DND-41 (cell line): Measurements from ENCODE around the gene NBEAL2.
A peak's percentile ranks its signal among the peaks of the same experiment; 100 is the strongest.

ENCODE experiments used
- ATAC-seq: fragments of 200-7000 bp; cut with Tn5 transposase; 3 replicates; pipeline ENCODE4 v1.9.1; 2021; ENCODE audit warnings: low read depth; ENCODE audit not compliant: insufficient read depth
- DNase-seq: peaks from one replicate; pipeline ENCODE4 v3.0.0-alpha.2; 2020
- H2AFZ ChIP-seq: 2 replicates; pipeline ENCODE4 v1.6.0; 2012; ENCODE audit warnings: low read depth, low read length
- H3K27ac ChIP-seq: 2 replicates; pipeline ENCODE4 v1.5.1; 2012; ENCODE audit warnings: low read length, inconsistent platforms
- H3K27me3 ChIP-seq: fragments of 200-600 bp; sonication (generic); 2 replicates; pipeline ENCODE4 v1.6.0; 2012; ENCODE audit warnings: low read length, mild to moderate bottlenecking, inconsistent platforms; ENCODE audit not compliant: insufficient read depth, poor library complexity
- H3K36me3 ChIP-seq: 2 replicates; pipeline ENCODE4 v1.5.1; 2012; ENCODE audit warnings: low read length, inconsistent platforms; ENCODE audit not compliant: insufficient read depth
- H3K4me1 ChIP-seq: 2 replicates; pipeline ENCODE4 v1.5.1; 2012; ENCODE audit warnings: mild to moderate bottlenecking, low read length; ENCODE audit not compliant: insufficient read depth
- H3K4me2 ChIP-seq: 2 replicates; pipeline ENCODE4 v1.6.0; 2012; ENCODE audit warnings: mild to moderate bottlenecking, moderate library complexity, low read length, inconsistent platforms; ENCODE audit not compliant: insufficient read depth
- H3K4me3 ChIP-seq, 2 experiments: fragments of 200-600 bp in 1 of 2; shearing (Covaris generic) in 1 of 2; 2 replicates each; pipeline ENCODE4 v1.5.1; 2012 to 2016; ENCODE audit warnings: inconsistent platforms in 2 of 2, low read length in 2 of 2, mild to moderate bottlenecking in 2 of 2, low read depth in 1 of 2, moderate library complexity in 1 of 2
- H3K79me2 ChIP-seq: 2 replicates; pipeline ENCODE4 v1.6.0; 2012; ENCODE audit warnings: low read length, inconsistent platforms; ENCODE audit not compliant: insufficient read depth
- H3K9ac ChIP-seq: 2 replicates; pipeline ENCODE4 v1.6.0; 2012; ENCODE audit warnings: low read depth, mild to moderate bottlenecking, inconsistent platforms, low read length, moderate library complexity
- H3K9me3 ChIP-seq: 2 replicates; pipeline ENCODE4 v1.5.1; 2012; ENCODE audit warnings: low read length, moderate library complexity, mild to moderate bottlenecking, inconsistent platforms; ENCODE audit not compliant: insufficient read depth, severe bottlenecking
- H4K20me1 ChIP-seq: 2 replicates; pipeline ENCODE4 v1.6.0; 2012; ENCODE audit warnings: low read length; ENCODE audit not compliant: insufficient read depth
- EZH2 ChIP-seq: IDR thresholded peaks from 3 replicates; pipeline ENCODE4 v1.6.1; 2012; ENCODE audit warnings: borderline replicate concordance, low read depth, mild to moderate bottlenecking, moderate library complexity, low read length, inconsistent platforms; ENCODE audit not compliant: severe bottlenecking
- TF ChIP-seq, protein P1 (sequence below): IDR thresholded peaks from 2 replicates; pipeline ENCODE4 v1.5.1; 2012; ENCODE audit warnings: borderline replicate concordance, low read length, moderate library complexity, mild to moderate bottlenecking; ENCODE audit not compliant: poor library complexity, severe bottlenecking; ENCODE audit errors: extremely low read depth

Gene NBEAL2

DNA sequence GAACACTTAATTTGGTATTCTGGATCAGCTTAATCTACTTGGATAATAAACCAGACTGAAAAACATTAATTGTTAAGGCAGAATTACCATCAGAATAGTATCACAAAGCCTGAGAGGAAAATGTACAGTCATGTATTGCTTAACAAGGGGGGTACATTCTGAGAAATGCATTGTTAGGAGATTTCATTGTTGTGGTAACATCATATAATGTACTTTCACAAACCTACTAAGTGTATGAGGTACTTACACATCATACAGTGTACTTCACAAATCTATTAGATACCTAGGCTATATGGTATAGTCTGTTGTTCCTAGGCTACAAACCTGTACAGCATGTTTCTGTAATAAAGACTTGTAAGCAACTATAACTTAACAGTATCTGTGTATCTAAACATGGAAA, 68.2 kb downstream of the NBEAL2 start:
- H3K27ac ChIP-seq: no peak overlapping the region
- no peak overlapping the region for H3K4me2 ChIP-seq
- peaks cover 19% of the 10 kb centered on the region for H3K79me2 ChIP-seq
- no peaks in the 10 kb centered on the region for H3K4me1 ChIP-seq
- H2AFZ ChIP-seq: no peak overlapping the region
- TF ChIP-seq EZH2: no peak
- TF ChIP-seq, protein P1, sequence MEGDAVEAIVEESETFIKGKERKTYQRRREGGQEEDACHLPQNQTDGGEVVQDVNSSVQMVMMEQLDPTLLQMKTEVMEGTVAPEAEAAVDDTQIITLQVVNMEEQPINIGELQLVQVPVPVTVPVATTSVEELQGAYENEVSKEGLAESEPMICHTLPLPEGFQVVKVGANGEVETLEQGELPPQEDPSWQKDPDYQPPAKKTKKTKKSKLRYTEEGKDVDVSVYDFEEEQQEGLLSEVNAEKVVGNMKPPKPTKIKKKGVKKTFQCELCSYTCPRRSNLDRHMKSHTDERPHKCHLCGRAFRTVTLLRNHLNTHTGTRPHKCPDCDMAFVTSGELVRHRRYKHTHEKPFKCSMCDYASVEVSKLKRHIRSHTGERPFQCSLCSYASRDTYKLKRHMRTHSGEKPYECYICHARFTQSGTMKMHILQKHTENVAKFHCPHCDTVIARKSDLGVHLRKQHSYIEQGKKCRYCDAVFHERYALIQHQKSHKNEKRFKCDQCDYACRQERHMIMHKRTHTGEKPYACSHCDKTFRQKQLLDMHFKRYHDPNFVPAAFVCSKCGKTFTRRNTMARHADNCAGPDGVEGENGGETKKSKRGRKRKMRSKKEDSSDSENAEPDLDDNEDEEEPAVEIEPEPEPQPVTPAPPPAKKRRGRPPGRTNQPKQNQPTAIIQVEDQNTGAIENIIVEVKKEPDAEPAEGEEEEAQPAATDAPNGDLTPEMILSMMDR: no peak
- peaks cover 49% of the 10 kb centered on the region for H3K36me3 ChIP-seq
- H3K9ac ChIP-seq: no peak overlapping the region
- no peak overlapping the region for H3K4me3 ChIP-seq
- H4K20me1 ChIP-seq: no peaks in the 10 kb centered on the region
- no peak for DNase-seq
- no peaks in the 10 kb centered on the region for H3K9me3 ChIP-seq
- H3K27me3 ChIP-seq: no peaks in the 10 kb centered on the region
- ATAC-seq: no peak

GRCh38 chr3:47054412-47054811, 74.9 kb downstream of the NBEAL2 start:
- TF ChIP-seq EZH2: no peak
- TF ChIP-seq, protein P1: no peak
- no peaks in the 10 kb centered on the region for H3K9me3 ChIP-seq
- peaks cover 11% of the 10 kb centered on the region for H4K20me1 ChIP-seq
- H3K79me2 ChIP-seq: peaks cover 48% of the 10 kb centered on the region
- no peak overlapping the region for H3K9ac ChIP-seq
- H2AFZ ChIP-seq: no peak overlapping the region
- no peak overlapping the region for H3K27ac ChIP-seq
- H3K27me3 ChIP-seq: no peaks in the 10 kb centered on the region
- no peak overlapping the region for H3K4me3 ChIP-seq
- ATAC-seq (no peak), DNase-seq (no peak)
- peaks cover 53% of the 10 kb centered on the region for H3K36me3 ChIP-seq
- no peaks in the 10 kb centered on the region for H3K4me1 ChIP-seq
- H3K4me2 ChIP-seq: no peak overlapping the region

- Histone ChIP-seq H3K9me3 (no peaks in the 10 kb centered on the region), H3K4me3 (no peak overlapping the region), H3K36me3 (peaks cover 61% of the 10 kb centered on the region), H3K4me2 (no peak overlapping the region), H3K4me1 (no peaks in the 10 kb centered on the region), H3K9ac (no peak overlapping the region), H3K27ac (no peak overlapping the region), H3K79me2 (peaks cover 45% of the 10 kb centered on the region), H2AFZ (no peak overlapping the region), H3K27me3 (no peaks in the 10 kb centered on the region), H4K20me1 (peaks cover 14% of the 10 kb centered on the region)
- no peak for ATAC-seq
- no peak for DNase-seq
- TF ChIP-seq, protein P1: no peak
- no peak for TF ChIP-seq EZH2
These were observed 77.2 kb downstream of the NBEAL2 start for GRCh38 chr3:47056705-47057104.

DNA sequence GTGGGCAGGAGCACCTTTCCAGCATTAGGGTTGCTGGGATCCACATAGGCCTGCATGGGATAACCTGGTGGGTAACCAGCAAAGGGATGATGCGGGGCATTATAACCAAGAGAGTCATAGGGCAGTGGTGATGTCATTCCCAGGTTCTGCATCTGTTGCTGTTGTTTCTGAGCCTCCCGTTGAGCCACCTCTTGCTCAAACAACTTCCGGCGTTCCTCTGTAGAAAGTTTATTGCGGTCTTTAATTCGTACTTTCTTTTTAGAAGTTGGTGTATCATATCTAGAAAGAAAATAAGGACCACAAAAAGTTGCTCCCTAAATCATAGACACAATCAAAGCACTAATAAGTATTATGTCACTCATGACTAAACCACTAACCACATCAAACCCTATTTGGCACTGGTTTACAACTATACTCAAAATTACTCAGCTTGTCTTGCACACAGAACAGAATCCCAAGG, 77.8 kb downstream of the NBEAL2 start:
- Histone ChIP-seq H2AFZ (no peak overlapping the region), H3K9me3 (no peaks in the 10 kb centered on the region), H3K4me2 (no peak overlapping the region), H3K9ac (no peak overlapping the region), H3K36me3 (peaks cover 59% of the 10 kb centered on the region), H3K27me3 (no peaks in the 10 kb centered on the region), H3K27ac (no peak overlapping the region), H3K4me1 (no peaks in the 10 kb centered on the region), H4K20me1 (peaks cover 14% of the 10 kb centered on the region), H3K4me3 (no peak overlapping the region), H3K79me2 (peaks cover 43% of the 10 kb centered on the region)
- DNase-seq (no peak), ATAC-seq (peak; percentile 90)
- TF ChIP-seq EZH2: no peak
- TF ChIP-seq, protein P1: no peak
